ENCODE results near the gene NUP37.

DNA sequence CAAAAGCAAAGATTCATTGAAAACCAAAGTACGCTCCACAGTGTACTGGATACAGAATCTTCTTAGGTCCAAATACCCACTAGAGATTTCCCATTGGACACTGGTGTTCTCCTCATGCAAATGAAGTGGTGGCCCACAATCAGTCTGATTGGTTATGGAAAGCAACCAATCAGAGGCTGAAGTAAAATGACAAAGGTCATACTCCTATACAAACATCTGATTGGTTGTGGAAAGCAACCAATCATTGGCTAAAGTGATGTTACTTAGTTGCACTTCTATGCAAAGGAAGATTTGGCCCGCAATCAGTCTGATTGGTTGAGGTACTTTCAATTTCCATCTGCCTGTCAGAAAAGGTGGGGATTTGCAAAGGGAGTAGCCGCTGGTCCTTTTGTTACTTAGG lies 56.8 kb downstream of the NUP37 start:
- TF ChIP-seq EZH2 (IDR thresholded peaks at IDR 0.05; ENCODE audit: low read depth, unreplicated experiment) (no peak), POLR2AphosphoS5 (IDR thresholded peaks at IDR 0.05; ENCODE audit: low read depth) (no peak), JUNB (IDR thresholded peaks at IDR 0.05; ENCODE audit: unreplicated experiment) (no peak), STAT1 (IDR thresholded peaks at IDR 0.05; ENCODE audit: unreplicated experiment) (no peak), CREB1 (CRISPR knock-in tag; IDR thresholded peaks at IDR 0.05; ENCODE audit: low read depth) (no peak), EZH2phosphoT487 (IDR thresholded peaks at IDR 0.05; ENCODE audit: unreplicated experiment) (no peak)
- TF ChIP-seq, protein P1, sequence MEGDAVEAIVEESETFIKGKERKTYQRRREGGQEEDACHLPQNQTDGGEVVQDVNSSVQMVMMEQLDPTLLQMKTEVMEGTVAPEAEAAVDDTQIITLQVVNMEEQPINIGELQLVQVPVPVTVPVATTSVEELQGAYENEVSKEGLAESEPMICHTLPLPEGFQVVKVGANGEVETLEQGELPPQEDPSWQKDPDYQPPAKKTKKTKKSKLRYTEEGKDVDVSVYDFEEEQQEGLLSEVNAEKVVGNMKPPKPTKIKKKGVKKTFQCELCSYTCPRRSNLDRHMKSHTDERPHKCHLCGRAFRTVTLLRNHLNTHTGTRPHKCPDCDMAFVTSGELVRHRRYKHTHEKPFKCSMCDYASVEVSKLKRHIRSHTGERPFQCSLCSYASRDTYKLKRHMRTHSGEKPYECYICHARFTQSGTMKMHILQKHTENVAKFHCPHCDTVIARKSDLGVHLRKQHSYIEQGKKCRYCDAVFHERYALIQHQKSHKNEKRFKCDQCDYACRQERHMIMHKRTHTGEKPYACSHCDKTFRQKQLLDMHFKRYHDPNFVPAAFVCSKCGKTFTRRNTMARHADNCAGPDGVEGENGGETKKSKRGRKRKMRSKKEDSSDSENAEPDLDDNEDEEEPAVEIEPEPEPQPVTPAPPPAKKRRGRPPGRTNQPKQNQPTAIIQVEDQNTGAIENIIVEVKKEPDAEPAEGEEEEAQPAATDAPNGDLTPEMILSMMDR (conservative IDR thresholded peaks at IDR 0.05; ENCODE audit: low read depth in 2 of 2), result no peak
- TF ChIP-seq, protein P2, sequence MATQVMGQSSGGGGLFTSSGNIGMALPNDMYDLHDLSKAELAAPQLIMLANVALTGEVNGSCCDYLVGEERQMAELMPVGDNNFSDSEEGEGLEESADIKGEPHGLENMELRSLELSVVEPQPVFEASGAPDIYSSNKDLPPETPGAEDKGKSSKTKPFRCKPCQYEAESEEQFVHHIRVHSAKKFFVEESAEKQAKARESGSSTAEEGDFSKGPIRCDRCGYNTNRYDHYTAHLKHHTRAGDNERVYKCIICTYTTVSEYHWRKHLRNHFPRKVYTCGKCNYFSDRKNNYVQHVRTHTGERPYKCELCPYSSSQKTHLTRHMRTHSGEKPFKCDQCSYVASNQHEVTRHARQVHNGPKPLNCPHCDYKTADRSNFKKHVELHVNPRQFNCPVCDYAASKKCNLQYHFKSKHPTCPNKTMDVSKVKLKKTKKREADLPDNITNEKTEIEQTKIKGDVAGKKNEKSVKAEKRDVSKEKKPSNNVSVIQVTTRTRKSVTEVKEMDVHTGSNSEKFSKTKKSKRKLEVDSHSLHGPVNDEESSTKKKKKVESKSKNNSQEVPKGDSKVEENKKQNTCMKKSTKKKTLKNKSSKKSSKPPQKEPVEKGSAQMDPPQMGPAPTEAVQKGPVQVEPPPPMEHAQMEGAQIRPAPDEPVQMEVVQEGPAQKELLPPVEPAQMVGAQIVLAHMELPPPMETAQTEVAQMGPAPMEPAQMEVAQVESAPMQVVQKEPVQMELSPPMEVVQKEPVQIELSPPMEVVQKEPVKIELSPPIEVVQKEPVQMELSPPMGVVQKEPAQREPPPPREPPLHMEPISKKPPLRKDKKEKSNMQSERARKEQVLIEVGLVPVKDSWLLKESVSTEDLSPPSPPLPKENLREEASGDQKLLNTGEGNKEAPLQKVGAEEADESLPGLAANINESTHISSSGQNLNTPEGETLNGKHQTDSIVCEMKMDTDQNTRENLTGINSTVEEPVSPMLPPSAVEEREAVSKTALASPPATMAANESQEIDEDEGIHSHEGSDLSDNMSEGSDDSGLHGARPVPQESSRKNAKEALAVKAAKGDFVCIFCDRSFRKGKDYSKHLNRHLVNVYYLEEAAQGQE (IDR thresholded peaks at IDR 0.05; ENCODE audit: unreplicated experiment), result no peak
